ENCODE results near the gene CST6.

The CST6 gene

GRCh38 chr11:66011785-66012303 lies at the start of gene CST6:
TSS of gene CST6 (plus strand) at chr11:66012008. CDS start at chr11:66012045, 37 bp downstream.
- H3K27ac ChIP-seq = peak within 1 kb of the TSS in 12 of 21 experiments; percentile 4 to 71 (median 30)
- H3K4me3 ChIP-seq = peak within 1 kb of the TSS; percentile 2 to 23 (median 11)

- peak overlapping the region; percentile 82 to 99 (median 94) for H3K27ac ChIP-seq
- peak overlapping the region; percentile 69 to 100 (median 96) for H3K4me3 ChIP-seq
These were observed 49.7 kb upstream of the CST6 start for GRCh38 chr11:65962141-65962564.

- Histone ChIP-seq H3K27ac (no peak overlapping the region), H3K4me3 (no peak overlapping the region)
These were observed 46.9 kb upstream of the CST6 start for GRCh38 chr11:65964906-65965305.

GRCh38 chr11:65965986-65966762 lies 45.6 kb upstream of the CST6 start:
- no peak overlapping the region for H3K27ac ChIP-seq
- no peak overlapping the region for H3K4me3 ChIP-seq

GRCh38 chr11:65967329-65967934 lies 44.4 kb upstream of the CST6 start:
- no peak overlapping the region for H3K4me3 ChIP-seq
- H3K27ac ChIP-seq = no peak overlapping the region

- Histone ChIP-seq H3K4me3 (no peak overlapping the region), H3K27ac (peak overlapping the region in 1 of 21 experiments; percentile 44)
These were observed 43.0 kb upstream of the CST6 start for GRCh38 chr11:65968600-65969482.

- no peak overlapping the region for H3K27ac ChIP-seq
These were observed 39.7 kb upstream of the CST6 start for GRCh38 chr11:65972116-65972515.

GRCh38 chr11:65973439-65974110 lies 38.2 kb upstream of the CST6 start:
- H3K4me3 ChIP-seq = no peak overlapping the region
- no peak overlapping the region for H3K27ac ChIP-seq

More at GRCh38 chr11:65972116-65972515, 39.7 kb upstream of the CST6 start:
- no peak overlapping the region for H3K4me3 ChIP-seq

GRCh38 chr11:65975771-65976170 lies 36.0 kb upstream of the CST6 start:
- H3K27ac ChIP-seq = no peak overlapping the region
- H3K4me3 ChIP-seq = no peak overlapping the region

- Histone ChIP-seq H3K4me3 (no peak overlapping the region), H3K27ac (no peak overlapping the region)
These were observed 35.3 kb upstream of the CST6 start for GRCh38 chr11:65976216-65977176.

GRCh38 chr11:65977621-65978390 lies 34.0 kb upstream of the CST6 start:
- no peak overlapping the region for H3K27ac ChIP-seq

GRCh38 chr11:65978391-65979238 lies 33.2 kb upstream of the CST6 start:
- Histone ChIP-seq H3K4me3 (no peak overlapping the region), H3K27ac (no peak overlapping the region)

More at GRCh38 chr11:65977621-65978390, 34.0 kb upstream of the CST6 start:
- no peak overlapping the region for H3K4me3 ChIP-seq

GRCh38 chr11:65979261-65979759 lies 32.5 kb upstream of the CST6 start:
- Histone ChIP-seq H3K27ac (no peak overlapping the region), H3K4me3 (no peak overlapping the region)

GRCh38 chr11:65981101-65981740 lies 30.6 kb upstream of the CST6 start:
- no peak overlapping the region for H3K4me3 ChIP-seq
- H3K27ac ChIP-seq = no peak overlapping the region

- no peak overlapping the region for H3K4me3 ChIP-seq
- H3K27ac ChIP-seq = no peak overlapping the region
These were observed 29.6 kb upstream of the CST6 start for GRCh38 chr11:65981972-65982823.
